AG09309 (cell line): ENCODE data around the gene SCUBE1.

Source experiments
- DNase-seq: peaks from one replicate; pipeline ENCODE4 v3.0.0-alpha.2; 2010; ENCODE audit warnings: low read depth
- H3K4me3 ChIP-seq: 2 replicates; pipeline ENCODE4 v1.5.1; 2011; ENCODE audit warnings: mild to moderate bottlenecking, low read depth, low read length, moderate library complexity; ENCODE audit not compliant: control insufficient read depth
- CTCF ChIP-seq: IDR thresholded peaks from 2 replicates; pipeline ENCODE4 v1.5.1; 2011; ENCODE audit warnings: mild to moderate bottlenecking, low read depth, low read length, inconsistent platforms; ENCODE audit not compliant: insufficient read depth, control insufficient read depth; ENCODE audit errors: missing control alignments

SCUBE1 gene

GRCh38 chr22:43206509-43207161, 136.5 kb downstream of the SCUBE1 start:
- H3K4me3 ChIP-seq, result no peak overlapping the region
- no peak for DNase-seq
- no peak for TF ChIP-seq CTCF

- no peak for DNase-seq
- no peak for TF ChIP-seq CTCF
- no peak overlapping the region for H3K4me3 ChIP-seq
Measured at GRCh38 chr22:43205748-43206508, 137.2 kb downstream of the SCUBE1 start.

GRCh38 chr22:43205261-43205691, 137.9 kb downstream of the SCUBE1 start:
- no peak for TF ChIP-seq CTCF
- no peak for DNase-seq
- no peak overlapping the region for H3K4me3 ChIP-seq

GRCh38 chr22:43203471-43203981, 139.6 kb downstream of the SCUBE1 start:
- H3K4me3 ChIP-seq, result no peak overlapping the region
- no peak for DNase-seq
- TF ChIP-seq CTCF, result no peak

GRCh38 chr22:43202756-43203410, 140.3 kb downstream of the SCUBE1 start:
- no peak for TF ChIP-seq CTCF
- DNase-seq, result no peak
- no peak overlapping the region for H3K4me3 ChIP-seq

- no peak for TF ChIP-seq CTCF
- DNase-seq, result no peak
- H3K4me3 ChIP-seq, result no peak overlapping the region
Measured at GRCh38 chr22:43202326-43202725, 140.8 kb downstream of the SCUBE1 start.
